ENCODE measurements around the gene COA5.
"Not testable (repeated sequence)": the region's sequence is repeated elsewhere in the genome, so short reads cannot be mapped to it uniquely, and the experiment has no call there.

Gene COA5

DNA sequence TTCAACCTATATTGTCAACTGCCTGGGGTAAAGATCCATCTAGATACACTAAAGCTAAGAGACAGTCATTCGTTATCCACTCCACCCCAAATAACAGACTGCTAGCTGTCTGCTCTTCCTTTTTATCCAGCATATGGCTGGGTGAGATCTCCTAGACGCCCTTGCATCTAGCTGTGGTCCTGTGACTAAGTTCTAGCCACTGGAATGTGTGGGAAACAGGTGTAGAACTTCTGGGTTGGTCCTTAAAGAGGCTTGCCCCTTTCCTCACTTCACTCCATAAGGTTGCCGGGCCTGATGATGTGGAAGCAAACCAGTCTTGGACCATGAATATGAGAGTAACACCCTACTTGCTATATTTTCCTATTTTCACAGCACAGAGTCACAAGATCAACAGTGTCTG lies 3.2 kb downstream of the COA5 start:
- DNase-seq, result no peak

DNA sequence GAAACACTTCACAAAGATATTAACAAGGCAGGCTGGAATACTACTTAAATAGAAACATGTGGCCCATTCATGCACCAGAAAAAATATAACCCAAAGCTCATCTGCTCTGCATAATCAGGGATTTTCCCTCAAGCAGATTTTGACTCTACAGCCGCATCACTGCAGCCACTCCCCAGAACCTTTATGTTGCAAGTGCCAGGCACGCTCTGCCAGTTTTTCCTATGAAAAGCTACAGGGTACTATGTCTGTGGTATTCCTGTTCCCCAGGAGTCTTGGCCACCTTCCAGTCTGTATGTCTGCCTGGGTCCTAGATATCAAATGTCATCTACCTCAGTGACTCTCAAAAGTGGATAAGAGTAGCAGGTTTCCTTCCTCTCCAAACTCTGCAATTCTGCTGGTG lies 3.8 kb downstream of the COA5 start:
- DNase-seq, result no peak

DNA sequence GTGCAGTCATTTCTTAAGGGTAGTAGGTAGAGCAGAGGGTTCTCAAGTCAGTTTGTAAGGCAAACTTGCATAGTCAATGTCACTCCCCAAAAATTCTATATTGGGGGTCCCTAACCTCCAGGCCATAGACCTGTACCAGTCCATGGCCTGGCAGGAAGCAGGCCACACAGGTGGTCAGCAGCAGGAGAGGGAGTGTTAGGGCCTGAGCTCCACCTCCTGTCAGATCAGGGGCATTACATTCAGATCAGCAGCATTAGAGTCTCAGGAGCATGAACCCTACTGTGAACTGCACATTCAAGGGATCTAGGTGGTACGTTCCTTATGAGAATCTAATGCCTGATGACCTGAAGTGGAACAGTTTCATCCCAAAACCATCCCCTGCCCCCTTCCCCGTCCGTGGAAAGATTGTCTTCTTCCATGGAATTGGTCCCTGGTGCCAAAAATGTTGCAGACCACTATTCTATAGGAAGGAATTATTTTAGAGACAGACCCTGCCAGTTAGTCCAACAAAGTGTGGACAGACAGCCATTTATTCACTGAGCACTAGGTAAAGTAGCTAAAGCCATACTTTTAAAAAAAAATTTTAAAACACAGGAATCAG lies 6.7 kb downstream of the COA5 start:
- DNase-seq, result no peak

DNA sequence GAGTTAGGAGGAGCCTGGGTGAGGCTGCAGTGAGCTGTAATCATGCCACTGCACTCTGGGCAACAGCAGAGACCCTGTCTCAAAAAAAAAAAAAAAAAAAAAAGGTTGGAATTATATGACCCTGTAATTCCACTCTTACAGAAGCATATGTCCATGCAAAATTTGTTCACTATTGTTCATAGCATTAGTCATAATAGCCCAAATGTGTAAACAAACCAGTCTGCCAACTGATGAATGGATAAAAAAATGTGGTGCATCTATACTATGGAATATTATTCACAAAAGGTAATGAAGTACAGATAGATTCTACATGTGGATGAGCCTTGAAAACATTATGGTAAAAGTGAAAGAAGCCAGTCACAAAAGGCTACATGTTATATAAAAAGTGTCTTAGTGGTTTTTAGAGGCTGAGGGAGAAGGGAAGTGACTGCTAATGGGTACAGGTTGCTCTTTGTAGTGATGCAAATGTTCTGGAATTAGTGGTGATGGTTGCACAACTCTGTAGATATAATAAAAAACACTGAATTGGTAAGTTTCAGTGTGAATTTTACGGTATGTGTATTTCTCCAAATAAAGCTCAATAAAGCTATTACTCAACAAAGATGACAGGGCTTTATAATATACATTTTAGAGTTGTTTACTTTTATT lies 9.4 kb downstream of the COA5 start:
- DNase-seq, result no peak

DNA sequence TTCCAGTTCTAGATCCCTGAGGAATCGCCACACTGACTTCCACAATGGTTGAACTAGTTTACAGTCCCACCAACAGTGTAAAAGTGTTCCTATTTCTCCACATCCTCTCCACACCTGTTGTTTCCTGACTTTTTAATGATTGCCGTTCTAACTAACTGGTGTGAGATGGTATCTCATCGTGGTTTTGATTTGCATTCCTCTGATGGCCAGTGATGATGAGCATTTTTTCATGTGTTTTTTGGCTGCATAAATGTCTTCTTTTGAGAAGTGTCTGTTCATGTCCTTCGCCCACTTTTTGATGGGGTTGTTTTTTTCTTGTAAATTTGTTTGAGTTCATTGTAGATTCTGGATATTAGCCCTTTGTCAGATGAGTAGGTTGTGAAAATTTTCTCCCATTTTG lies 13.6 kb downstream of the COA5 start:
- DNase-seq, result not testable (repeated sequence)

DNA sequence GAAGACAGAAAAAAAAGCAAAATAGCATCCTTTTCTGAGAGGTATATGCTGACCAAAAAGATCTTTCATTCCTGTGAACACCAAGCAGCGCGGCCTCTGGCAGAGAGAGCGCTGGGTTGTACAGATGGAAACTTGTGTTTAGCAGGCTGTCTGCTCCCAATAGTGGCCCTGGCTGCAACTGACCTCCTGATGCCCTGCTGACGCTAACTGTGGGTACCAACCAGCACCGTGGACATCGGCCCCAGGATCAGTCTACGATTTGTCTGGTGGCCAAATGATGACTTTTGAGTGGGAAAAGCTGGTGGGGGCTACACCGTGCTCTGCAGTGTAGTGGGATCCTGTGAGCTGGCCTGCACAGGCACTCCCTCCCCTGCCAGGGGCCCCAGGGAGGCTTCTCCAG lies 15.7 kb downstream of the COA5 start:
- no peak for DNase-seq

DNA sequence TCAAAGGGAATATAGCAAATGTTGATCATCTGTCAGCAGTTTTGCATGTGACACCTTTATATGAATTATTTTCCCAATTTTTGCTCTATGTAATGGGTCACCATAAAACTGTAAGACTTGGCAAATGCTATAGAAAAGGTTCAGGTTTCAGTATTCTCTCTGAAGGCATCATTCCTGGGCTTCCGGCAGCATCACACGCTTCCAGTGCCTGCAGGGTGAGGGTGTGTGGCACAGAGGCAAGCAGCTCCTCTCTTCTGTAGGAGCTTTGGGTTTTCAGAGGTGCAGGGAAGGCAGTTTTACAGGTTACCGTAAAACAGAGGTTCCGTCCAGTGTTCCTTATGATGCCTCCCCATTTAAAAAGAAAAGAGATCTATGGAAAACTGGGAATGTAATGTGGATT lies 18.8 kb downstream of the COA5 start:
- DNase-seq, result no peak

DNA sequence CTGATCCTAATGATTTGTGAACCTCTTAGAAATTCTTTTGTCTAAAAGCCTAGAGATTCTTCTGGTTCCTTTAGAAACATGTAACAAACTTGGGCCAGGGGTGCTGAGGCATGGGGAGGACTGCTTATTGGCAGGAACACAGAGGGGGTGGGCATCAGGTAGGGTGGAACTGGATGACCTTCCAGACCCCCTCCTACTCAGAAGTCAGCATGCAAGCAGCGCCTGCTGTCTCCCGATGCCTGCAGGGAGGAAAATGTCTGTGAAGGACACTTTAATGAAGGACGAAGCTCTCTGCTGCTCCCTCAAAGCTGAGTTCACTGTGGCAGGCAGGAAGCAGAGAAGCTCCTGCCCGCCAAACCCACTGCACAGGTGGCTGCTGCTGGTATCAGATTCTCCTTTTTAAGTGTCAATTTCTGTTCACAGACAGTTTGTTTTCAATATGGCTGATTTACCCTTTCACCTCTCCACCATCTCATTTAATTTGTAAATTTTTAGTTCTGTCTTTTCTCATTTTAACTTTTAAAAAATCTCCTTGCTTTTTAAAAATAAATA lies 19.4 kb downstream of the COA5 start:
- DNase-seq, result no peak

DNA sequence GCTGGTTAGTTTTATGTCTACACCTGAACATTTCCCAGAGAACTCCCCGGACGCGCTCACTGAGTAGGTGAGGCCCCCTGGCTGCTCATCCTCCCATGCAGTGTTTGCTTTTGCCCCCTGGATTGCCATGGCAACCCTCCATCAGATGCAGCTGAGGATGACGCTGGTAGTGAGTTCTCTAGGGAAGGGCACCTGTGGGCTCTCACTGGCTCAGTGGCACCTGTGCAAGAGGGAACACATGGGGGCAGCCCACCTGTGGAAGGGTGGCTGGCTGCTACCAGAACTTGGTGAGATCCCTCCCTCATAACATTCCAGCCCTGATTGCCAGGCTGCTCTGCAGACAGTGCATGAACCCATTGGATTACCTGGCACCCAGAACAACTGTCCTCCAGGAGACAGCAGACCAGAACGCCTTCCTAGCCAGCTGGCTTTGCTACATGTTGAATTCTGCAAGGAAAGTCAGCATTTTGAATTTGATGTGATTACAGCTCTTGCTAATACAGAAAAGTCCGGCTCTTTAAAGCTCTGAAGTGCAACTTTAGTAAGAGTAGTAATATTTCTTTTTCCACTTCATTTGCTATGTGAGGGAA lies 21.7 kb downstream of the COA5 start:
- no peak for DNase-seq

DNA sequence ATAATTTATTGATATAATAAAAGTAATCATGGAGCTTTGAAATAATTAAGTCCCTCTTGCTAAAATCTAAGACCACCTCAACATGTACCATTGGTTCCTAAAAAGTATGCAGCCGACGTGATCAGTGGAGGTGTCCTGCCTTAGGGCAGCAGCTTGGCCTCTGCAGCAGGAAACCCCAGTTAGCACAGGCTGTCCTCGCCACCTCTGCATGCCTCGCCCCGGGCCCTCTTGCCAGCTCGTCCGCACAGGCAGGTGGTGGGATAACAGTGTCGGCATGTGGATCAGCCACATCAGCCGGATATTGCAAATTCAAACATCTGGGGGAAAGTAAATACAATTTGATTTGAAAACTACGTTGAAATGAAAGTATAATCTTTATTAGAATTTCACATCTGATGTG lies 22.9 kb downstream of the COA5 start:
- DNase-seq, result no peak

DNA sequence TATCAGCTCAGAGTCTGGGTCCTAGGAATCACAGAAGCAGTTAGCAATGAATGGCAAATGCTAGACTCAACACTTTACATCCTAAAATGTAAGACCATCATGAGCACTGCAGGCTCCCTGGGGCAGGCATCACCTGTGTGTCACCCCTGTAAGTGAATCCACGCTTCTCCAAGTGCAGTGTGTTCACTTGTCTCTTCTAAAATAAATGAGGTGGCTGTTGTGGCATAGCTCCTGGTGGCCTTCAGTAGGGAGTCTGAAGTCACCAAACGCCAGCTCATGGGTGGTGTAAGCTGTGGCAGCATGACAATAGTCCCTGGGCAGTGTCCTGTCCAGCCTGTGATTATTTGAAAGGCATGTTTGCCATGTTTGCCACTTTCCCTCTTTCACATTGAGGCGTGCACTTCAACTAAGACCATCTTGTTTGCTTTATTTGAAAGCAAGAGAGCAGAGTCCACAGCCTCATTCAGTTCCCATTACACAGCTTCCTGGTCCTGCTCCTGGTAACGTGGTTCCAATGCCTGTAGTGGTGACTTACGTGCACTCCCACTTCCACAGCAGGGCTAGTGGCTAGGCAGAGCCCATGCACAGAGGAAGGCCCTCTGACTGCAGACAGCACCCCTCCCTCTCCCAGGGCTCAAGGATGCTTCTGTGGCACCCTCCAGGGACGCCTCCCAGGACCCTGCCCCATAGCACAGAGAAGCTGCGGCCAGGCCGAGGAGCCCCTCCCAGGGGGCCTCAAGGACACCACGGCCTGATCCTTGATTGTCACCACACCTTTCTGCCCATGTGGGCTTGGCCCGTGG lies 24.3 kb downstream of the COA5 start:
- DNase-seq, result no peak

DNA sequence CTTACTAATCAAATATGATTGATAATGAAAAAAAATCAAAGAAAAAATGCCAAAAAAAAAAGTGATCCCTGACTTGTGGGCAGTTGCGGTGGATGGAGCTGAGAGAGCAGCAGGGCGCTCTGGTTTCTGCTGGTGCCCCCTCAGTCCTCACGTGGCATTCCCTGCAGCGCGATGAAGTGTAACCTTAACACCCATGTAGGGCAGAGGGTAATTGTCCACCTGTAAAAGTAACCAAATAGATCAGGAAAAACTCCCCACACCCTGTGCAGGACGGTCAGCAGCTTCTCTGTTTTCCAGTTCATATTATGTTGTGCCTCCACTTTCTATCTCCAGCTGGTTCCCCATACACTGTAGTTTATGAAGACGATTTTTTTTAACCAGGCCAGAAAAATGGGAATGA lies 25.0 kb downstream of the COA5 start:
- no peak for DNase-seq

DNA sequence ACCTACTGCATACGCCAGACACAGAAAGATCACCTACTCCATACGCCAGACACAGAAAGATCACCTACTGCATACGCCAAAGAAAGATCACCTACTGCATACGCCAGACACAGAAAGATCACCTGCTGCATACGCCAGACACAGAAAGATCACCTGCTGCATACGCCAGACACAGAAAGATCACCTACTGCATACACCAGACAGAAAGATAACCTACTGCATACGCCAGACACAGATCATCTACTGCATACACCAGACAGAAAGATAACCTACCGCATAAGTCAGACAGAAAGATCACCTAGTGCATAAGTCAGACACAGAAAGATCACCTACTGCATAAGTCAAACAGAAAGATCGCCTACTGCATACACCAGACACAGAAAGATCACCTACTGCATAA lies 25.8 kb downstream of the COA5 start:
- DNase-seq, result no peak

DNA sequence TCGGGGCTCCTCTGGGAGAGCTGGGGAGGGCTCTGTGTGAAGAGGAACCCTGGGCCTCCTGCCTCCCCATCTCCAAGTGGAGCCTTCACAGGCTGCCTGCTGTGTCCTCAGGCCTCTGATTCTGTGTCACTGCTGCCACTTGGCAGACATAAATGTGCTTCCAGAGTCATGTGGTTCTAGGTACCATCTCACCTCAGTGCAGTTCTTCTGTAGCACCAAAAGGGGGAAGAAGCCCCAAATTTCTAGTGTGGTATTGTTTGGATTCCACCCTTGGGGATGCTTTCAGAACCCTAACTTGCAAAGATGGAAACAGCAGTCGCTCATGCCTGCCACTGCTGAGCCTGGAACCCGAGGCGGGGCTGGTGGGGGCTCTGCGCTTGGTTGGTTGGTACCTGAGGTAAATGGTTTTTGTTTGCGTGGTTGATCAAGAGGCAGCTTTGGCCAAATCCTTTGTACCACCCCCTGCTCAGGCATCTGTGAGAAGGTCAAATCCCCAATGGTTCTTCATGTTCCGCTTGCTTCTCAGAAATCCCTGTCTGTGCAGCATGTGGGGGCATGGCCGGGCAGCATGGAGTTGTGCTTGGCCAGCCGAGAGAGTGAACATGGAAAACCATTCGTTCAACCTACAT lies 27.5 kb downstream of the COA5 start:
- DNase-seq, result no peak

DNA sequence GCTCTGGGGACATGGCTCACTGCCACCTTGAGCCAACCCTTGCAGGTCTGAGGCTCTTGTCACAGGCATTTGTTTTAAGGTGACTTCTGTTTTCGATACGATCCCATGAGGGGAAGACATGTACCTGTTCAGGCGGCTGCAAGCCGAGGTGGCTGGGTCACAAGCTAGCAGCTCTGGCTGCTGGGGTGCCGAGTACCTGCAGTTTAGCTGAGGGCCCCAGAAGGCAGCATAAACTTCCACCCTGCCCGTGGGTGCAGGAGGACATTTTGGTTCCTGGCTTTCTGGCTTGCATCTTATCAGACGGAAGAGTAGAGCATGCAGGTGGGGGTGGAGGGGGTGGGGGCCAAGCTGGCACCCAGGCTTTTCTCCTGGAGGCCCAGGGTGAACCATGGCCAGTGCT lies 28.4 kb downstream of the COA5 start:
- DNase-seq, result no peak

DNA sequence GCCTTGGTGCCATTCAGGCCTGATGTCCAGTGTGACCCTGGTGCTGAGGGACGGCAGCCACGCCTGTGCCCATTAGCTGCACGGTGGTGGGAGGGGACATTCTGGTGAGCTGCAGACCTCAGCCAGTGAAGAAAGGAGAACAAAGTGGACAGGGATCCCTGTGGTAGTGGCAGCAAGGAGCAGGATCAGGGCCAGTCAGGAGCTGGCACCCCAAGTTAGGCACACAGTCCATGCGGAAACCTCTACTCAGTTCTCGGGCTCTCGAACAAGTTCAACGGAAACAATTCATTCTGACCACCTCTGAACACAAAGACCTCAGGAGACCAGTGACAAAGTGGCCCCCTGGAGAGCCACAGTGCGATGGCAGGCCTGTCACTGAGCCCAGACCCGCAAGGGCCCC lies 30.1 kb downstream of the COA5 start:
- no peak for DNase-seq

DNA sequence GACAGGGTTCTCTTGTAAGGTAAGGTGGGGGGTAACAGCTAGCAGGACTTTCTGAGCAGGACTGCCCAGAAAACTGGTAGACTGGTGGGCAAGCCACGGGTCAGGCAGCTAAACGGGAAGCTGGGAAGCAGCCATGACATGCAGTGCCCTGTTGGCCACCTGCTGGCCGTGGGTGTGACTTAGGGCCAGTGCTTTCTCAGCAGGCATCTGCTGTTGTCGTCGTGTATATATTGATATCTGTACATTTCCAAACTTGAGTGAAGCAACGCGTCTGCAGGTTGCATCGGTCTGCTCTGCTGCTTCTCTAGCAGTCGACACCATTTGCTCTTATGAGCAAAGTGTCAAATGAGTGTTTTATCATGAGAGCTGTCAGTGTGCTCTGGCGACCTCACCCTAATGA lies 31.0 kb downstream of the COA5 start:
- no peak for DNase-seq

DNA sequence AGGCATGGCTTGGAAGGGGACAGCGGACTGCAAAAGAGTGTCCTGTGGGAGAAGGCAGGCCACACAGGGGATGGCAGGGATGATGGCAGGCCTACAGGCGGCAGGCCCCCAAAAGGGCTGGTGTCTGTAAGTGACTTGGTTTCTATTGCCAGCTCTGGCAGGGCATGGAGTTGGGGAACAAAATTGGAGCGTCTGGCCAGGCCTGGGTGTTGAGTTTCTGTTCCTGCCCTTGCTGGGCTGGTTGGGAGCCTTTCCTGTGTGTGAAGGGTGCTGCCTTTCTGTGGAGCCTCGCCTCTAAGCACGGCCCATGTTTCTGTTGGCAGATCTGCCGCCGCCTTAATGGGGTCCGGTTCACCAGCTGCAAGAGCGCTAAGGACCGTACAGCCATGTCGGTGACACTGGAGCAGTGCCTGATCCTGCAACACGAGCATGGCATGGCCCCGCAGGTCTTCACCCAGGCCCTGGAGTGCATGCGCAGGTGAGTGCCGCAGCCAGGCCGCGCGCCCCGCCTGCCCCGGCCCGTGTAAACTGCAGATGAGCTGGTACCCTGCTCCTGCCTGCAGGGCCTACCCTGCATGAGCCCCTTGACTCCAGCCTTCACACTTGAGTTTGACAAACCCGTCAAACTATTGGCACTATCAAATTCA lies 31.5 kb downstream of the COA5 start:
- no peak for DNase-seq

DNA sequence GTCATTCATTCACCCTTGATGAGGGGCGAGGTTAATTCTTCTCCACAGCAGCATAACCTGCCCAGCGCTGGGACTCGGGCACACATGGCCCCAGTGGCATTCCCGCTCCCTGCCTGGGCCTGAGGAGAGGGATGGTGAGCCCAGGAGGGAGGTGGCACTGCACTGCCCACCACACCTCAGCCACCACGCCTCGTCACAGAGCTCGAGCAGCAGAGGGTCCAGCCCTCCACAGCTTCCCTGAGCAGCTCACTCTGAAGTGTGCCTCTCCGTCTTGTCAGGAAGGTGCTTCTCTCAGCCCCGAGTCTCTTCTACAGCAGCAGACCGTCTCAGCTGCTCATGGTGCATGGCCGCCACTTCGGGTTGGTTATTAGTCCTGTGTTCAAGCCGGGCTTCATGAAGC lies 34.9 kb downstream of the COA5 start:
- DNase-seq, result no peak

DNA sequence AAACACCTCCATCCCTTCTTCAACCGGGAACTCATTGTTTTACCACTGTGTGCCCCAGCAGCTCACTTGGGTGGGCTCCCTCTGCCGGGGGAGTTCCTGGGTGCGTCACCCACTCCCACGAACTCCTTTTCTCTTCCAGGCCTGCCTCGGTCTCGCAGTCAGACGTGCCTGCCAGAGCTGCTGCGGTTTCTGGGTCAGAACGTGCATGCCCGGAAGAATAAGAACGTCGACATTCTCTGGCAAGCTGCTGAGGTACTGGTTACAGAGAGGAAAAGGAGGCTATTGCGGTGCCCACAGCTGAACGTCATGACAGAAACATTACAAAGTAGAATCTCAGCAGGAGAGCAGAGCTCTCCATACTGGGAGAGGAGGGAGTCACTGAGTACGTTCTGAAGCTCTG lies 35.6 kb downstream of the COA5 start:
- no peak for DNase-seq

DNA sequence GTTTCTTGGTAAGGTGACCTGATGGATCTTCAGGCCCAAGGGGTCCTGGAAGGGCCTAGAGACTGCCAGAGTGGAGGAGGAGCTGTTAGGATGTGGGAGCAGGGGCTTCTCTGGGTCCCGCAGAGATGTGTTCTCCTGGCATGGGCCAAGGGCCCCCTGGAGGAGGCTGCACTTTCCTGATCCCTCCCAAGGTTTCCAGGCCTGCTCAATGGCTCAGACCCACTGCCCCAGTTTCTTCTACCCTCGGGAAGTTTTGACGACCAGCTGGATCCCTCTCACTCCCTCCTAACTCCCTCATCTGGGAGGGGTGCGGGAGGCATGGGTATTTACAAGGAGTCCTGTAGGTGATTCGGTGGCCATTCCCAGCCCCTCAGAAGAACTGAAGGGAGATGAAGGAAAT lies 36.1 kb downstream of the COA5 start:
- no peak for DNase-seq

DNA sequence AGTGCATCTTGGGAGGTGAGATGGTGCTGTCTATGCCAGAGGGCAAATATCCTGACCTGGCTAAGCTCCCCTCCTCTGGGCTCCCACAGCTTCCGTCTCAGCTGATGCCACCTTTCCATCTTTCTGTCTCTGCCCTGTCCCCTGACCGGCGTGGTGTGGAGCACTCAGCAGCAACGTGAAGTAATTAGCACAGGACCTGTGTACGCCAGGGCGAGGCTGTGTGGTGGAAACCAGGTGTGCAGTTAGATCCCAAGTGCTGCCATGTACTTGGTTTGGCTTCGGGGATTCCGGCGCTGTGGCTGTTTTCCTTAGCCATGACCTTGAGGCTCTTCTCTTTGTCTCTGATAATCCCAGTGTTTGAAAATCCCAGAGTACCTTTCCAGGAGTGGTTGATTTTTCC lies 36.5 kb downstream of the COA5 start:
- no peak for DNase-seq

Data from NCI-H1092 (cell line).